Measurements from ENCODE around the gene CCR1. TPM values are rescaled to one million over a fixed set of nuclear protein-coding genes. Genes with fewer than 3 reads are reported as not detected.
"Not testable (repeated sequence)": the region's sequence is repeated elsewhere in the genome, so short reads cannot be mapped to it uniquely, and the experiment has no call there.

The CCR1 gene
- total and polyA plus RNA-seq, 2 donors from 2014 or later: 7.4 to 13.8 TPM

GRCh38 chr3:46168583-46169345 is 39.3 kb downstream of the CCR1 start:
- no peak for TF ChIP-seq CTCF (IDR thresholded peaks at IDR 0.05; ENCODE audit: borderline replicate concordance, extremely low read depth, insufficient read depth)
- no peak for FAIRE-seq
- H3K27me3 ChIP-seq (ENCODE audit: control insufficient read depth, insufficient read depth, low read length): no peaks in the 10 kb centered on the region

GRCh38 chr3:46163556-46164041 is 44.5 kb downstream of the CCR1 start:
- intact Hi-C loops (cut with DNase I): no loop called here
- TF ChIP-seq CTCF (IDR thresholded peaks at IDR 0.05; ENCODE audit: borderline replicate concordance, extremely low read depth, insufficient read depth): no peak
- FAIRE-seq (no peak), DNase-seq (no peak)
- no peak overlapping the region for H3K9ac ChIP-seq (ENCODE audit: low read length in 3 of 3)
- no peaks in the 10 kb centered on the region for H3K36me3 ChIP-seq (ENCODE audit: control insufficient read depth in 2 of 3, insufficient read depth in 3 of 3, low read length in 3 of 3)
- no peak overlapping the region for H3K4me3 ChIP-seq (ENCODE audit: low read length in 3 of 3)
- no peak overlapping the region for H3K27ac ChIP-seq (ENCODE audit: low read depth in 2 of 2, low read length in 2 of 2)
- H3K4me1 ChIP-seq (ENCODE audit: control insufficient read depth in 2 of 3, insufficient read depth in 2 of 3, low read depth in 1 of 3, low read length in 3 of 3): no peaks in the 10 kb centered on the region
- no peaks in the 10 kb centered on the region for H3K27me3 ChIP-seq (ENCODE audit: control insufficient read depth, insufficient read depth, low read length)
- H3K9me3 ChIP-seq (ENCODE audit: control insufficient read depth in 2 of 3, insufficient read depth in 1 of 3, low read length in 3 of 3): peaks cover 0 to 7% (median 0%) of the 10 kb centered on the region in 3 donors

More at GRCh38 chr3:46168583-46169345, 39.3 kb downstream of the CCR1 start:
- Histone ChIP-seq H3K9me3 (ENCODE audit: control insufficient read depth in 2 of 3, insufficient read depth in 1 of 3, low read length in 3 of 3) (peaks cover 0 to 7% (median 0%) of the 10 kb centered on the region in 3 donors), H3K4me3 (ENCODE audit: low read length in 3 of 3) (no peak overlapping the region), H3K9ac (ENCODE audit: low read length in 3 of 3) (no peak overlapping the region), H3K36me3 (ENCODE audit: control insufficient read depth in 2 of 3, insufficient read depth in 3 of 3, low read length in 3 of 3) (no peaks in the 10 kb centered on the region), H3K27ac (ENCODE audit: low read depth in 2 of 2, low read length in 2 of 2) (no peak overlapping the region), H3K4me1 (ENCODE audit: control insufficient read depth in 2 of 3, insufficient read depth in 2 of 3, low read depth in 1 of 3, low read length in 3 of 3) (no peaks in the 10 kb centered on the region)
- intact Hi-C loops (cut with DNase I): no loop called here
- DNase-seq: no peak

- no peak overlapping the region for H3K4me3 ChIP-seq (ENCODE audit: low read length in 3 of 3)
- no peaks in the 10 kb centered on the region for H3K4me1 ChIP-seq (ENCODE audit: control insufficient read depth in 2 of 3, insufficient read depth in 2 of 3, low read depth in 1 of 3, low read length in 3 of 3)
- FAIRE-seq: no peak
- no peak overlapping the region for H3K9ac ChIP-seq (ENCODE audit: low read length in 3 of 3)
- no peak for DNase-seq
- no peaks in the 10 kb centered on the region for H3K36me3 ChIP-seq (ENCODE audit: control insufficient read depth in 2 of 3, insufficient read depth in 3 of 3, low read length in 3 of 3)
- intact Hi-C loops (cut with DNase I): no loop called here
- H3K9me3 ChIP-seq (ENCODE audit: control insufficient read depth in 2 of 3, insufficient read depth in 1 of 3, low read length in 3 of 3): peaks cover 0 to 11% (median 0%) of the 10 kb centered on the region in 3 donors
- no peak for TF ChIP-seq CTCF (IDR thresholded peaks at IDR 0.05; ENCODE audit: borderline replicate concordance, extremely low read depth, insufficient read depth)
- no peak overlapping the region for H3K27ac ChIP-seq (ENCODE audit: low read depth in 2 of 2, low read length in 2 of 2)
- no peaks in the 10 kb centered on the region for H3K27me3 ChIP-seq (ENCODE audit: control insufficient read depth, insufficient read depth, low read length)
Observed at GRCh38 chr3:46162975-46163555, 45.0 kb downstream of the CCR1 start.

- H3K9me3 ChIP-seq (ENCODE audit: control insufficient read depth in 2 of 3, insufficient read depth in 1 of 3, low read length in 3 of 3); H3K9ac ChIP-seq (ENCODE audit: low read length in 3 of 3); H3K4me1 ChIP-seq (ENCODE audit: control insufficient read depth in 2 of 3, insufficient read depth in 2 of 3, low read depth in 1 of 3, low read length in 3 of 3); DNase-seq; intact Hi-C loops (cut with DNase I); FAIRE-seq; H3K4me3 ChIP-seq (ENCODE audit: low read length in 3 of 3); H3K27me3 ChIP-seq (ENCODE audit: control insufficient read depth, insufficient read depth, low read length); H3K36me3 ChIP-seq (ENCODE audit: control insufficient read depth in 2 of 3, insufficient read depth in 3 of 3, low read length in 3 of 3); H3K27ac ChIP-seq (ENCODE audit: low read depth in 2 of 2, low read length in 2 of 2): not testable (repeated sequence)
Observed at GRCh38 chr3:46157685-46158084, 50.4 kb downstream of the CCR1 start.
